Right cardiac atrium (tissue), 5 donors: ENCODE data around the gene SLC13A4. TPM values are rescaled to one million over a fixed set of nuclear protein-coding genes. Genes with fewer than 3 reads are reported as not detected.
"Not testable (repeated sequence)": the region's sequence is repeated elsewhere in the genome, so short reads cannot be mapped to it uniquely, and the experiment has no call there.

ENCODE experiments used
- ATAC-seq, 2 donors: fragments of 200-7000 bp; cut with Tn5 transposase; one replicate each; pipeline versions ENCODE4 v1.8.0 to v1.9.1; 2020; ENCODE audit warnings: moderate library complexity in 2 of 2, mild to moderate bottlenecking in 1 of 2
- DNase-seq, 3 donors: peaks; one replicate each; pipeline ENCODE4 v3.0.0-alpha.2; 2020
- H3K27ac ChIP-seq: one replicate; pipeline ENCODE4 v1.5.1; 2013; ENCODE audit warnings: mild to moderate bottlenecking, low read length, control low read depth, moderate library complexity
- H3K27me3 ChIP-seq: one replicate; pipeline ENCODE4 v1.6.1; 2013; ENCODE audit not compliant: control insufficient read depth, insufficient read depth
- H3K4me1 ChIP-seq: one replicate; pipeline ENCODE4 v1.6.1; 2013; ENCODE audit warnings: low read length; ENCODE audit not compliant: control insufficient read depth, insufficient read depth
- H3K4me3 ChIP-seq: one replicate; pipeline ENCODE4 v1.5.1; 2013; ENCODE audit warnings: low read length, control low read depth
- H3K9me3 ChIP-seq: one replicate; pipeline ENCODE4 v1.6.1; 2013; ENCODE audit warnings: low read length; ENCODE audit not compliant: control insufficient read depth
- WGBS: extraction: QIAGEN DNeasy Blood & Tissue Kit; methylation state at CpG from one replicate; pipeline ENCODE4 v1.1.7; 2013; 5-methylcytosine and 5-hydroxymethylcytosine counted together
- intact Hi-C, 4 donors: fragments of 100-400 bp; cut with DNase I; formaldehyde crosslinking; loops; one replicate each; pipeline versions ENCODE4 v1.11.0 to v1.14.0; 2022 to 2023
- polyA plus RNA-seq: library from polyadenylated mRNA; stranded (reverse); fragments of 200-250 nt; gene quantifications from one replicate; pipeline ENCODE4 v1.2.3, GENCODE V29; 2013
- total RNA-seq, 4 donors: library from RNA; stranded (reverse); fragmentation: NEBNext Ultra II Directional; extraction: Animal tissue kit (Norgen Biotek cat#: 25700); gene quantifications; one replicate each; pipeline ENCODE4 v1.2.1, GENCODE V29; 2021
- donor health status: healthy with polysubstance abuse.
- donor health status: DM: no; HTN: yes; CAD: no.
- donor health status: DM: no; HTN: no; CAD: no.
- donor health status: DM: no; HTN: yes; CAD: no; lungs with severe emphysema.
- donor health status: DM: yes; HTN: yes; CAD: no.

The SLC13A4 gene
- total and polyA plus RNA-seq, 5 donors = 0.16 to 0.41 (median 0.23) TPM; not detected in 2

- no peak for ATAC-seq
- H3K27ac ChIP-seq = no peak overlapping the region
- H3K9me3 ChIP-seq = no peaks in the 10 kb centered on the region
- intact Hi-C loops = no loop called here
- no peak for DNase-seq
- H3K4me1 ChIP-seq = no peaks in the 10 kb centered on the region
- WGBS = 74% methylated on average over 9 of the region's 9 CpGs
- no peak overlapping the region for H3K4me3 ChIP-seq
- no peaks in the 10 kb centered on the region for H3K27me3 ChIP-seq
Measured at GRCh38 chr7:135659159-135659846, 68.7 kb downstream of the SLC13A4 start.

- ATAC-seq = no peak
- DNase-seq = no peak
- H3K27ac ChIP-seq = no peak overlapping the region
- no peaks in the 10 kb centered on the region for H3K4me1 ChIP-seq
- intact Hi-C loops = no loop called here
- H3K27me3 ChIP-seq = no peaks in the 10 kb centered on the region
- WGBS = 91% methylated on average over 5 of the region's 5 CpGs
- H3K4me3 ChIP-seq = no peak overlapping the region
- H3K9me3 ChIP-seq = no peaks in the 10 kb centered on the region
Measured at GRCh38 chr7:135658564-135658963, 69.4 kb downstream of the SLC13A4 start.

- intact Hi-C loops = no loop called here
- Histone ChIP-seq H3K27ac (no peak overlapping the region), H3K9me3 (no peaks in the 10 kb centered on the region), H3K4me1 (no peaks in the 10 kb centered on the region), H3K4me3 (no peak overlapping the region), H3K27me3 (no peaks in the 10 kb centered on the region)
- ATAC-seq = no peak
- DNase-seq = no peak
- WGBS = 87% methylated on average over 12 of the region's 12 CpGs
Measured at GRCh38 chr7:135653340-135654080, 74.5 kb downstream of the SLC13A4 start.

- no peaks in the 10 kb centered on the region for H3K9me3 ChIP-seq
- WGBS = 56% methylated on average over 15 of the region's 15 CpGs
- H3K4me3 ChIP-seq = no peak overlapping the region
- no peak for DNase-seq
- intact Hi-C loops = no loop called here
- H3K4me1 ChIP-seq = no peaks in the 10 kb centered on the region
- H3K27ac ChIP-seq = no peak overlapping the region
- ATAC-seq = peak; percentile 22 to 69
- H3K27me3 ChIP-seq = no peaks in the 10 kb centered on the region
Measured at GRCh38 chr7:135650831-135651573, 77.0 kb downstream of the SLC13A4 start.

- H3K9me3 ChIP-seq = no peaks in the 10 kb centered on the region
- ATAC-seq = no peak
- DNase-seq = no peak
- intact Hi-C loops = loop anchor here in 3 of 4 donors (5.0 to 10.0 kb wide), 3 partner anchors 363 to 373 kb away; no protein-coding TSS in a partner anchor
- H3K27ac ChIP-seq = no peak overlapping the region
- no peak overlapping the region for H3K4me3 ChIP-seq
- H3K4me1 ChIP-seq = no peaks in the 10 kb centered on the region
- H3K27me3 ChIP-seq = no peaks in the 10 kb centered on the region
- WGBS = 82% methylated on average over 7 of the region's 7 CpGs
Measured at GRCh38 chr7:135648235-135648634, 79.8 kb downstream of the SLC13A4 start.

GRCh38 chr7:135647755-135648154 is 80.2 kb downstream of the SLC13A4 start:
- intact Hi-C loops = loop anchor here in 3 of 4 donors (5.0 to 10.0 kb wide), 3 partner anchors 363 to 373 kb away; no protein-coding TSS in a partner anchor
- Histone ChIP-seq H3K27ac (no peak overlapping the region), H3K4me1 (no peaks in the 10 kb centered on the region), H3K4me3 (no peak overlapping the region), H3K9me3 (no peaks in the 10 kb centered on the region), H3K27me3 (no peaks in the 10 kb centered on the region)
- 83% methylated on average over 1 of the region's 1 CpG for WGBS
- no peak for DNase-seq
- ATAC-seq = no peak

- Histone ChIP-seq H3K9me3 (no peaks in the 10 kb centered on the region), H3K4me1 (no peaks in the 10 kb centered on the region), H3K27ac (no peak overlapping the region), H3K27me3 (no peaks in the 10 kb centered on the region), H3K4me3 (no peak overlapping the region)
- peak; percentile 26 to 73 for ATAC-seq
- intact Hi-C loops = loop anchor here in 3 of 4 donors (5.0 to 10.0 kb wide), 3 partner anchors 361 to 371 kb away; no protein-coding TSS in a partner anchor
- DNase-seq = no peak
- WGBS = 41% methylated on average over 6 of the region's 6 CpGs
Measured at GRCh38 chr7:135645296-135645904, 82.6 kb downstream of the SLC13A4 start.

GRCh38 chr7:135644729-135645128 is 83.3 kb downstream of the SLC13A4 start:
- Histone ChIP-seq H3K27ac (no peak overlapping the region), H3K9me3 (no peaks in the 10 kb centered on the region), H3K4me1 (no peaks in the 10 kb centered on the region), H3K27me3 (no peaks in the 10 kb centered on the region), H3K4me3 (no peak overlapping the region)
- ATAC-seq = no peak
- WGBS = 70% methylated on average over 3 of the region's 3 CpGs
- intact Hi-C loops = loop anchor here in 3 of 4 donors (5.0 to 10.0 kb wide), 3 partner anchors 360 to 370 kb away; no protein-coding TSS in a partner anchor
- no peak for DNase-seq

GRCh38 chr7:135644154-135644553 is 83.8 kb downstream of the SLC13A4 start:
- H3K9me3 ChIP-seq = no peaks in the 10 kb centered on the region
- no peak for ATAC-seq
- no peak for DNase-seq
- no peak overlapping the region for H3K4me3 ChIP-seq
- H3K4me1 ChIP-seq = no peaks in the 10 kb centered on the region
- 64% methylated on average over 3 of the region's 3 CpGs for WGBS
- H3K27ac ChIP-seq = no peak overlapping the region
- H3K27me3 ChIP-seq = no peaks in the 10 kb centered on the region
- intact Hi-C loops = loop anchor here in 2 of 4 donors (10.0 kb wide), 2 partner anchors 359 to 369 kb away; no protein-coding TSS in a partner anchor

GRCh38 chr7:135639690-135640089 is 88.3 kb downstream of the SLC13A4 start:
- not testable (repeated sequence) for H3K9me3 ChIP-seq, H3K27ac ChIP-seq, ATAC-seq, H3K4me1 ChIP-seq, H3K27me3 ChIP-seq, DNase-seq, H3K4me3 ChIP-seq
- intact Hi-C loops = loop anchor here in 2 of 4 donors (10.0 kb wide), 2 partner anchors 355 to 365 kb away; no protein-coding TSS in a partner anchor
